ENCODE data around the gene SLC33A1.

- TF ChIP-seq EZH2 (IDR thresholded peaks at IDR 0.05; ENCODE audit: low read depth, unreplicated experiment) (no peak), EZH2phosphoT487 (IDR thresholded peaks at IDR 0.05; ENCODE audit: unreplicated experiment) (no peak), POLR2AphosphoS5 (IDR thresholded peaks at IDR 0.05; ENCODE audit: low read depth) (no peak), JUNB (IDR thresholded peaks at IDR 0.05; ENCODE audit: unreplicated experiment) (no peak)
- TF ChIP-seq, protein P1, sequence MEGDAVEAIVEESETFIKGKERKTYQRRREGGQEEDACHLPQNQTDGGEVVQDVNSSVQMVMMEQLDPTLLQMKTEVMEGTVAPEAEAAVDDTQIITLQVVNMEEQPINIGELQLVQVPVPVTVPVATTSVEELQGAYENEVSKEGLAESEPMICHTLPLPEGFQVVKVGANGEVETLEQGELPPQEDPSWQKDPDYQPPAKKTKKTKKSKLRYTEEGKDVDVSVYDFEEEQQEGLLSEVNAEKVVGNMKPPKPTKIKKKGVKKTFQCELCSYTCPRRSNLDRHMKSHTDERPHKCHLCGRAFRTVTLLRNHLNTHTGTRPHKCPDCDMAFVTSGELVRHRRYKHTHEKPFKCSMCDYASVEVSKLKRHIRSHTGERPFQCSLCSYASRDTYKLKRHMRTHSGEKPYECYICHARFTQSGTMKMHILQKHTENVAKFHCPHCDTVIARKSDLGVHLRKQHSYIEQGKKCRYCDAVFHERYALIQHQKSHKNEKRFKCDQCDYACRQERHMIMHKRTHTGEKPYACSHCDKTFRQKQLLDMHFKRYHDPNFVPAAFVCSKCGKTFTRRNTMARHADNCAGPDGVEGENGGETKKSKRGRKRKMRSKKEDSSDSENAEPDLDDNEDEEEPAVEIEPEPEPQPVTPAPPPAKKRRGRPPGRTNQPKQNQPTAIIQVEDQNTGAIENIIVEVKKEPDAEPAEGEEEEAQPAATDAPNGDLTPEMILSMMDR (conservative IDR thresholded peaks at IDR 0.05; ENCODE audit: low read depth in 2 of 2) = no peak
- TF ChIP-seq, protein P2, sequence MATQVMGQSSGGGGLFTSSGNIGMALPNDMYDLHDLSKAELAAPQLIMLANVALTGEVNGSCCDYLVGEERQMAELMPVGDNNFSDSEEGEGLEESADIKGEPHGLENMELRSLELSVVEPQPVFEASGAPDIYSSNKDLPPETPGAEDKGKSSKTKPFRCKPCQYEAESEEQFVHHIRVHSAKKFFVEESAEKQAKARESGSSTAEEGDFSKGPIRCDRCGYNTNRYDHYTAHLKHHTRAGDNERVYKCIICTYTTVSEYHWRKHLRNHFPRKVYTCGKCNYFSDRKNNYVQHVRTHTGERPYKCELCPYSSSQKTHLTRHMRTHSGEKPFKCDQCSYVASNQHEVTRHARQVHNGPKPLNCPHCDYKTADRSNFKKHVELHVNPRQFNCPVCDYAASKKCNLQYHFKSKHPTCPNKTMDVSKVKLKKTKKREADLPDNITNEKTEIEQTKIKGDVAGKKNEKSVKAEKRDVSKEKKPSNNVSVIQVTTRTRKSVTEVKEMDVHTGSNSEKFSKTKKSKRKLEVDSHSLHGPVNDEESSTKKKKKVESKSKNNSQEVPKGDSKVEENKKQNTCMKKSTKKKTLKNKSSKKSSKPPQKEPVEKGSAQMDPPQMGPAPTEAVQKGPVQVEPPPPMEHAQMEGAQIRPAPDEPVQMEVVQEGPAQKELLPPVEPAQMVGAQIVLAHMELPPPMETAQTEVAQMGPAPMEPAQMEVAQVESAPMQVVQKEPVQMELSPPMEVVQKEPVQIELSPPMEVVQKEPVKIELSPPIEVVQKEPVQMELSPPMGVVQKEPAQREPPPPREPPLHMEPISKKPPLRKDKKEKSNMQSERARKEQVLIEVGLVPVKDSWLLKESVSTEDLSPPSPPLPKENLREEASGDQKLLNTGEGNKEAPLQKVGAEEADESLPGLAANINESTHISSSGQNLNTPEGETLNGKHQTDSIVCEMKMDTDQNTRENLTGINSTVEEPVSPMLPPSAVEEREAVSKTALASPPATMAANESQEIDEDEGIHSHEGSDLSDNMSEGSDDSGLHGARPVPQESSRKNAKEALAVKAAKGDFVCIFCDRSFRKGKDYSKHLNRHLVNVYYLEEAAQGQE (IDR thresholded peaks at IDR 0.05; ENCODE audit: unreplicated experiment) = no peak
Observed at GRCh38 chr3:155885292-155885691, 31.1 kb upstream of the SLC33A1 start.

Data from GM23338 (cell line).